Ovary (tissue), 3 donors: Measurements from ENCODE around the gene ZBBX.

ENCODE experiments used
- EP300 ChIP-seq: sonication (generic); formaldehyde crosslinking; IDR thresholded peaks from one replicate; pipeline ENCODE4 v1.6.1; 2017; ENCODE audit warnings: antibody characterized with exemption
- POLR2A ChIP-seq: fragments of 450-650 bp; IDR thresholded peaks from one replicate; pipeline ENCODE4 v1.6.1; 2017; ENCODE audit warnings: antibody characterized with exemption, mild to moderate bottlenecking, moderate library complexity
- TF ChIP-seq, protein P1 (sequence below), 3 donors: fragments of 450-650 bp in 2 of 3; fragments of 200-600 bp in 1 of 3; IDR thresholded peaks; one replicate each; pipeline versions ENCODE4 v1.5.1 to v1.8.0; 2016 to 2022; ENCODE audit warnings: antibody characterized with exemption in 3 of 3, mild to moderate bottlenecking in 1 of 3
- donor health status: DM: no; HTN: no; CAD: no.

- TF ChIP-seq, protein P1, sequence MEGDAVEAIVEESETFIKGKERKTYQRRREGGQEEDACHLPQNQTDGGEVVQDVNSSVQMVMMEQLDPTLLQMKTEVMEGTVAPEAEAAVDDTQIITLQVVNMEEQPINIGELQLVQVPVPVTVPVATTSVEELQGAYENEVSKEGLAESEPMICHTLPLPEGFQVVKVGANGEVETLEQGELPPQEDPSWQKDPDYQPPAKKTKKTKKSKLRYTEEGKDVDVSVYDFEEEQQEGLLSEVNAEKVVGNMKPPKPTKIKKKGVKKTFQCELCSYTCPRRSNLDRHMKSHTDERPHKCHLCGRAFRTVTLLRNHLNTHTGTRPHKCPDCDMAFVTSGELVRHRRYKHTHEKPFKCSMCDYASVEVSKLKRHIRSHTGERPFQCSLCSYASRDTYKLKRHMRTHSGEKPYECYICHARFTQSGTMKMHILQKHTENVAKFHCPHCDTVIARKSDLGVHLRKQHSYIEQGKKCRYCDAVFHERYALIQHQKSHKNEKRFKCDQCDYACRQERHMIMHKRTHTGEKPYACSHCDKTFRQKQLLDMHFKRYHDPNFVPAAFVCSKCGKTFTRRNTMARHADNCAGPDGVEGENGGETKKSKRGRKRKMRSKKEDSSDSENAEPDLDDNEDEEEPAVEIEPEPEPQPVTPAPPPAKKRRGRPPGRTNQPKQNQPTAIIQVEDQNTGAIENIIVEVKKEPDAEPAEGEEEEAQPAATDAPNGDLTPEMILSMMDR (IDR thresholded peaks at IDR 0.05): no peak
- TF ChIP-seq POLR2A (no peak), EP300 (no peak)
Measured at GRCh38 chr3:167203062-167203461, 177.0 kb downstream of the ZBBX start.
